HG02973 (cell line): ENCODE results near the gene NTM.

Experiments used
- ATAC-seq: cut with Tn5 transposase; IDR thresholded peaks from one replicate; pipeline ENCODE4 v1.9.1; 2021; ENCODE audit warnings: moderate library complexity; ENCODE audit not compliant: unreplicated experiment

The NTM gene

GRCh38 chr11:131977231-131977630 is 606.8 kb downstream of the NTM start:
- no peak for ATAC-seq

DNA sequence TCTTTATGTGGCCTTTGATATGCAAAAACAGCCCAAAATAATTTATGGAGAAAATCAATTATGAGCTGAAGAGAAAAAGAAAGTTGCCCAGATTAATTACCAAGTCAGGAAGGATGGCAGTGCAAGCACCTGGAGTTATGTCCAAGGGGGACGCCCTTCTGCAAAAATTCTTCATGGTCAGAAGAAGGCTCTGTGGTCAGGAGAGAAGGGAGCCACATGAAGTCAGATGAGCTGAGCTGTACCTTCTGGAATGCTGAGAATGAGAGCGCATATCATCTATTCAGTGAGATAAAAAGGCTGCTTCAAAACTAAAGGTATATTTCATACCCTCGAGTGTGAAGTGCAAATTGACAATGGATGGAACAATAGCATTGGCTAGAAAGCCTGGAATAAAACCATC is 607.4 kb downstream of the NTM start:
- no peak for ATAC-seq

DNA sequence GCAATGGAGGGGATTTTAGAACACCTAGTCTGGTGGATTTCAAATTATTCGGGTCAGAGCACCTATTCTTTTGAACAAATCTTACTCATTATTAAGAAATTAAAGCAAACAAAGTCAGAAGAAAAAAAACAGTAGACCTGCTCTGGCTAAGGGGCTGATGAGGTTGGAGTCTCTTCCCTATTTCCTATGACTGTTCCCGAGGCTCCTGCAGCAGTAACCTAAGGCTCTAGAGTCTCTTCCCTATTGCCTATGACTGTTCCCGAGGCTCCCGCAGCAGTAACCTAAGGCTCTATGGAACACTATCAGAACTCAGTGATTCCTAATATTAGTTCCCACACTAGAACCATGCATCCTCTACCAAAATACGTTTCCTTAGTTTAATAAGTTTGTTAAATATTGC is 607.9 kb downstream of the NTM start:
- no peak for ATAC-seq

DNA sequence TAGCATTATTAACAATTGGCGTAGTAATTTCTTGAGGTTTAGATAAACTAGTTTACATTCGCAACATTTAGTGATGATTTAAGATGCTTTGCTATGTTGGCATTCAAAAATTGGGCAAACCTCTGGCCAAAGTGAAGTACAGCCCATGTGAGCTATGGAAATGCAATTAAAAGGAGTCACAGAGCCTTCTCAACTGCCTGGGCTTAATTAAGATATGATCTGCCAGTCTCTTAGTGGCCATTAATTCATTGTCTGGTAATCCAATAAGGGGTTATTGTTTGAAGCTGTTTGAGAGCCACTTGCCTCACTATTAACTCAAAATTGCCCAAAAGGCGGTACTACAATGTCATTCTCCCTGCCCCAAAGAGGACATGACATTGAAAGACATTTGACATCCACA is 608.9 kb downstream of the NTM start:
- no peak for ATAC-seq

GRCh38 chr11:131980199-131980598 is 609.8 kb downstream of the NTM start:
- no peak for ATAC-seq

- no peak for ATAC-seq
Measured at GRCh38 chr11:131980888-131981668, 610.7 kb downstream of the NTM start.

DNA sequence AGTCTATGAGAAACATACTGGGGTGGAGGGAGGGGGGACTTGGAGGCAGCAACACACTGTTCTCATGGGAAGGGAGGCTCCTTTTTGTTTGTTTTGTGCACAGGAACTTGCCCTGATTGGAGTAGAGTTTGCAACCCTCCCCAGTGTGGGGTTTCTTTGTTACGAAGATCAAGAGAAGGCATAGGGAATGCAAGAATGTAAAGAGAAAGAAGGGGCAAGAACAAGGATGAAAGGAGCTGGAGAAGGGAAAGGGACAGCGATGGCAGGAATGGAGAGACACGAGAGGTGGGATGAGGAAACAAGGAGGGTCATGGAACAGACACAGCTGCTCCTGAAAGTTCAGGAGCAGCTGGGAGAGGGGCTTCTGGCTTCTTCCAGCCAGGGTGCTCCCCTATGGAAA is 611.7 kb downstream of the NTM start:
- no peak for ATAC-seq

GRCh38 chr11:131985846-131986301 is 615.5 kb downstream of the NTM start:
- ATAC-seq = no peak

GRCh38 chr11:131987703-131988102 is 617.3 kb downstream of the NTM start:
- ATAC-seq = no peak

DNA sequence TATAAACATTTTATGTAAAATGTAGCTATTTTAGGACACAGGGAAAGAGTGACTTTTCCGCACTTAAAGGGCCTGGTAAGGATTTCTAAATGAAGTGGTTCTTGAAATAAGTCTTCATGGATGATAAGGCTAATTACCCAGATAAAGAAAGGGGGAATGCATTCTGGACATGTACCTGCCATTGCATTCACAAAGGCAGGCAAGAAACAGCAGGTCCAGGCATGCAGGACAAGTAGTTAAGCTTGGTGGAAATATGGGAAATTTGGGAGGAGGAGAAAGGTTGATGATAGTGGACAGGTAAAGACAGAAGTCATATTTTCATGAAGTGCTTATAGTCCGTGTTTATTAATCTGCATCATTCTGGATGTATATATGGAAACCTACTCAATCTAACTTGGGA is 621.2 kb downstream of the NTM start:
- ATAC-seq = no peak

DNA sequence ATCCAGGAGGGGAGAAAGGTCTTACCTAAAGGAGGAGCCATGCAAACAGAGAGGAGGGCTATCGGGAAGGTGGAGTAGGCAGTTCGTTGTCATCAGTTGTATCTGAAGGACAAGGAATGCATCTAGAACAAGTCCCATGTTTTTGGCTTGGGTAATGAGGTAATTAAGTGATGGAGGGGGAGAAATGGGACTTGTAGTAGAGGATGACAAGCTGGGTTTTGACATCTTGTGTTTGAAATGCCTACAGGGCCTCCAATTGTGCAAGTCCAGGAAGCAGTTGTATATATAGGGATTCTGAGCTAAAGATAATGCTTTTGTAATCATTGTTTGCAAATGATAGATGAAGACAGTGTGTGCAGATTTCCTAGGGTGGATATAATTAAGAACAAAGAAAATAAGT is 622.8 kb downstream of the NTM start:
- ATAC-seq = no peak

DNA sequence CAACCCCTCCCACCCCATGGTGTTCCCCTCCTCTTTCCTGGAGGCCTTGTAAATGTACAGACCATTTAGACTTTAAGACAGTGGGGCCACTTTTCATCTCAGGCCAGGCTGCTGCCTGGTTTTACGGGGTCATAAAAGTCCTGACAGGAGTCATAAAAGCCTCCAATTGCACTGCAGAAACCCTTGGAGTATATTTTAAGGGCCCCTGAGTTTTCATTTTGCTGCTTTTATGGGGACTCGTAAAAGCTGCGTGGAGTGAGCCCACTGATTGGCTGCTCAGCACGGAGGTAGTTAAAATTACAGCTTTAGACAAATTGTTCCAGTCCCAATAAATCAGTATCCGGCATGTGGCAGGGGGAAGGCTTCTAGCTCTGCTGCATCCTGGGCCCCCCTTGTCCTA is 627.6 kb downstream of the NTM start:
- ATAC-seq = no peak

- no peak for ATAC-seq
Measured at GRCh38 chr11:131999084-131999483, 628.7 kb downstream of the NTM start.

GRCh38 chr11:131999955-132000354 is 629.5 kb downstream of the NTM start:
- no peak for ATAC-seq

GRCh38 chr11:132005887-132006286 is 635.5 kb downstream of the NTM start:
- no peak for ATAC-seq

DNA sequence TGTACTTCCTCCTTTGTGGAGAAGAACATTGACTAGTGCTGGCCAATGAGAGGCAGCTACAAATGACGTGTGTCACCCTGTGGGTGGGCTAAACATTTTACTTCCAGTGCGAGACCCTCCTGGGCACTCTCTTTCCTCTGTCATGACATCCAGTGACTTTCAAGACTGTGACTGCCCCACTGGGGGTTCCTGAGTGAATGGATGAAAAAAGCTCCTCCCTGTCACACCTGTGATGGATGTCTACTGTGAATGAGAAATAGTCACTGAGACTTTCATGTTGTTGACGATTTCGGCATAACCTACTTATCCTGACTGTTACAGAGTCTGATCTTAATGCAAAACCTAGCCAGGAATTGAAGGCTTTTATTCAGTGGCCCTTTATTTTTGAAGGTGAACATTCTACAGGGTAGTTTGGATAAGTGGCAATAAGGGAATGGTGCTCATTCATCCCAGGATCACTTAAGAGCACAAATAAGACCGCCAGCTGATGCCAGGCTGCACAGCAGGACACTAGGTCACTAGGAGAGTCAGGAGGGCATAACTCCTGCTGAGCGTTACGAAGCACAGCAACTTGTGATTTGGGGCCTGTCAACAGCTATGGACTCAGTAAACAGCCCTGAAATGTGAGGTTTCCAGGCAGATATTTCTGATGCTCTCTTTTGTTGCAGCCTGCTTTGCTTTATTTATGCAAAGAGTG is 636.6 kb downstream of the NTM start:
- ATAC-seq = no peak

DNA sequence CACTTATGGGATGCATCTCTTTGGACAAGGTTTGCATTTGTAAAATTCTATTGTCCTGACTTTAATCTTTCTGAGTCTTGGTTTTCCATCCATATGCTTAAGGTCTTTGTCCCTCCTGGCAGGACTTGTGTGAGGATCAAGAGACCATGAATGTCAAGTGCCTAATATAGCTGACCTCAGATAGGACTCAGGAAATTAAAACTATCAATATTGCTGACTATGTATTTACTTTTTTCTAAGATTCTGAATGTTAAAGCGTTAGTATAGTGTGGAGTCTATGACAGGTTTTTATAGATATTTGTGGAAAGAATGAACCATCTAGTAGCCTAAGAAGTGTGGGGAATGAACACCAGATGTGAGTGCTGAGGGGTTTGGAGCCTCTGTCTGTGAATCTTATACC is 637.8 kb downstream of the NTM start:
- ATAC-seq = no peak

GRCh38 chr11:132008872-132009271 is 638.5 kb downstream of the NTM start:
- no peak for ATAC-seq

GRCh38 chr11:132020001-132020400 is 649.6 kb downstream of the NTM start:
- ATAC-seq = no peak

- ATAC-seq = no peak
Measured at GRCh38 chr11:132022285-132022684, 651.9 kb downstream of the NTM start.

GRCh38 chr11:132022733-132023478 is 652.5 kb downstream of the NTM start:
- no peak for ATAC-seq
